RWPE2 (cell line): Measurements from ENCODE around the gene OPN3.

Experiments
- ATAC-seq: fragments of 200-7000 bp; cut with Tn5 transposase; 3 replicates; pipeline ENCODE4 v1.9.1; 2021; ENCODE audit warnings: low read depth
- DNase-seq: peaks from one replicate; pipeline ENCODE4 v3.0.0-alpha.2; 2020; ENCODE audit warnings: low spot score
- H3K27ac ChIP-seq: fragments of 450-650 bp; 2 replicates; pipeline ENCODE4 v1.5.1; 2017; ENCODE audit warnings: mild to moderate bottlenecking; ENCODE audit not compliant: poor library complexity, severe bottlenecking
- H3K27me3 ChIP-seq: fragments of 250-450 bp; sonication (Bioruptor Pico); 2 replicates; pipeline ENCODE4 v1.5.1; 2021; ENCODE audit warnings: mild to moderate bottlenecking, moderate library complexity; ENCODE audit not compliant: insufficient read depth, poor library complexity, severe bottlenecking
- H3K36me3 ChIP-seq: fragments of 250-450 bp; sonication (Bioruptor Pico); 2 replicates; pipeline ENCODE4 v1.5.1; 2020; ENCODE audit warnings: low read depth, mild to moderate bottlenecking, moderate library complexity
- H3K4me1 ChIP-seq: fragments of 250-450 bp; sonication (Bioruptor Pico); 2 replicates; pipeline ENCODE4 v1.5.1; 2021; ENCODE audit warnings: mild to moderate bottlenecking, moderate library complexity; ENCODE audit not compliant: insufficient read depth, poor library complexity, severe bottlenecking
- H3K4me3 ChIP-seq: fragments of 250-450 bp; sonication (Bioruptor Pico); 2 replicates; pipeline ENCODE4 v1.5.1; 2021; ENCODE audit warnings: mild to moderate bottlenecking, moderate library complexity; ENCODE audit not compliant: severe bottlenecking
- H3K9me3 ChIP-seq: fragments of 250-450 bp; sonication (Bioruptor Pico); 2 replicates; pipeline ENCODE4 v1.5.1; 2021; ENCODE audit warnings: mild to moderate bottlenecking, moderate library complexity; ENCODE audit not compliant: severe bottlenecking
- TF ChIP-seq, protein P1 (sequence below): fragments of 450-650 bp; IDR thresholded peaks from one replicate; pipeline ENCODE4 v1.5.1; 2017; ENCODE audit warnings: mild to moderate bottlenecking, moderate library complexity; ENCODE audit not compliant: poor library complexity, severe bottlenecking

The OPN3 gene

GRCh38 chr1:241590719-241591118 is 49.5 kb downstream of the OPN3 start:
- no peak overlapping the region for H3K4me3 ChIP-seq
- DNase-seq (no peak), ATAC-seq (no peak)
- no peaks in the 10 kb centered on the region for H3K9me3 ChIP-seq
- H3K36me3 ChIP-seq: no peaks in the 10 kb centered on the region
- TF ChIP-seq, protein P1, sequence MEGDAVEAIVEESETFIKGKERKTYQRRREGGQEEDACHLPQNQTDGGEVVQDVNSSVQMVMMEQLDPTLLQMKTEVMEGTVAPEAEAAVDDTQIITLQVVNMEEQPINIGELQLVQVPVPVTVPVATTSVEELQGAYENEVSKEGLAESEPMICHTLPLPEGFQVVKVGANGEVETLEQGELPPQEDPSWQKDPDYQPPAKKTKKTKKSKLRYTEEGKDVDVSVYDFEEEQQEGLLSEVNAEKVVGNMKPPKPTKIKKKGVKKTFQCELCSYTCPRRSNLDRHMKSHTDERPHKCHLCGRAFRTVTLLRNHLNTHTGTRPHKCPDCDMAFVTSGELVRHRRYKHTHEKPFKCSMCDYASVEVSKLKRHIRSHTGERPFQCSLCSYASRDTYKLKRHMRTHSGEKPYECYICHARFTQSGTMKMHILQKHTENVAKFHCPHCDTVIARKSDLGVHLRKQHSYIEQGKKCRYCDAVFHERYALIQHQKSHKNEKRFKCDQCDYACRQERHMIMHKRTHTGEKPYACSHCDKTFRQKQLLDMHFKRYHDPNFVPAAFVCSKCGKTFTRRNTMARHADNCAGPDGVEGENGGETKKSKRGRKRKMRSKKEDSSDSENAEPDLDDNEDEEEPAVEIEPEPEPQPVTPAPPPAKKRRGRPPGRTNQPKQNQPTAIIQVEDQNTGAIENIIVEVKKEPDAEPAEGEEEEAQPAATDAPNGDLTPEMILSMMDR: no peak
- H3K27me3 ChIP-seq: no peaks in the 10 kb centered on the region
- H3K4me1 ChIP-seq: peaks cover 33% of the 10 kb centered on the region
- peak overlapping the region; percentile 89 for H3K27ac ChIP-seq

- TF ChIP-seq, protein P1: no peak
- Histone ChIP-seq H3K36me3 (no peaks in the 10 kb centered on the region), H3K9me3 (no peaks in the 10 kb centered on the region), H3K4me3 (no peak overlapping the region), H3K27ac (no peak overlapping the region), H3K4me1 (peaks cover 33% of the 10 kb centered on the region), H3K27me3 (no peaks in the 10 kb centered on the region)
- ATAC-seq (no peak), DNase-seq (no peak)
These were observed 50.6 kb downstream of the OPN3 start for GRCh38 chr1:241589521-241589920.

GRCh38 chr1:241586905-241587512 is 53.2 kb downstream of the OPN3 start:
- Histone ChIP-seq H3K36me3 (no peaks in the 10 kb centered on the region), H3K9me3 (no peaks in the 10 kb centered on the region), H3K27ac (no peak overlapping the region), H3K27me3 (no peaks in the 10 kb centered on the region), H3K4me1 (peaks cover 27% of the 10 kb centered on the region), H3K4me3 (no peak overlapping the region)
- ATAC-seq (no peak), DNase-seq (no peak)
- TF ChIP-seq, protein P1: no peak

- Histone ChIP-seq H3K4me1 (peaks cover 12% of the 10 kb centered on the region), H3K9me3 (no peaks in the 10 kb centered on the region), H3K27ac (peak overlapping the region; percentile 37), H3K27me3 (no peaks in the 10 kb centered on the region), H3K36me3 (no peaks in the 10 kb centered on the region), H3K4me3 (no peak overlapping the region)
- peak; percentile 93 for ATAC-seq
- no peak for DNase-seq
- TF ChIP-seq, protein P1: no peak
These were observed 57.2 kb downstream of the OPN3 start for GRCh38 chr1:241582921-241583321.

DNA sequence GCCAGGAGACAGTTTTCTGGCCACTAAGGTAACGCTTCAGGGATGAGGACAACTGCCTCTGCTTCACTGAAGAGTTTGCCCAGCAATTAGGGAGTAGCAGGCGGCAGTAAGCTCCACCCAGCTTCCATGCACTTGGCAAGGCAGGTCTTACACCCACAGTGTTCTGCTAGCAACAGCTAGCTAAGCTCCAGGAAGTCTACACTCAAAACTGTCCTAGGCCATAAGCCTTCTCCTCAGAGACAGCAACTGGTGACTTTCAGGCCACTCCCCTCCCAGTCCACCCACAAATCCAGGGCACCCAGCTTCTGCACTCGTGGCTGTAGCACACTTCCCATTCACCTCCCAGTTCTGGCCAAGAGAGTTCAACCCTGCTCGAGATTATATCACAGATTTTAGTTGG is 60.7 kb downstream of the OPN3 start:
- ATAC-seq (no peak), DNase-seq (no peak)
- TF ChIP-seq, protein P1: no peak
- peaks cover 3% of the 10 kb centered on the region for H3K9me3 ChIP-seq
- H3K27ac ChIP-seq: no peak overlapping the region
- no peaks in the 10 kb centered on the region for H3K36me3 ChIP-seq
- H3K4me3 ChIP-seq: no peak overlapping the region
- no peaks in the 10 kb centered on the region for H3K27me3 ChIP-seq
- peaks cover 12% of the 10 kb centered on the region for H3K4me1 ChIP-seq
